ENCODE results near the gene RSAD1. TPM values are rescaled to one million over a fixed set of nuclear protein-coding genes. Genes with fewer than 3 reads are reported as not detected.

Gene RSAD1
- polyA plus RNA-seq, 3 donors, result 20.6 to 40.0 (median 21.2) TPM

DNA sequence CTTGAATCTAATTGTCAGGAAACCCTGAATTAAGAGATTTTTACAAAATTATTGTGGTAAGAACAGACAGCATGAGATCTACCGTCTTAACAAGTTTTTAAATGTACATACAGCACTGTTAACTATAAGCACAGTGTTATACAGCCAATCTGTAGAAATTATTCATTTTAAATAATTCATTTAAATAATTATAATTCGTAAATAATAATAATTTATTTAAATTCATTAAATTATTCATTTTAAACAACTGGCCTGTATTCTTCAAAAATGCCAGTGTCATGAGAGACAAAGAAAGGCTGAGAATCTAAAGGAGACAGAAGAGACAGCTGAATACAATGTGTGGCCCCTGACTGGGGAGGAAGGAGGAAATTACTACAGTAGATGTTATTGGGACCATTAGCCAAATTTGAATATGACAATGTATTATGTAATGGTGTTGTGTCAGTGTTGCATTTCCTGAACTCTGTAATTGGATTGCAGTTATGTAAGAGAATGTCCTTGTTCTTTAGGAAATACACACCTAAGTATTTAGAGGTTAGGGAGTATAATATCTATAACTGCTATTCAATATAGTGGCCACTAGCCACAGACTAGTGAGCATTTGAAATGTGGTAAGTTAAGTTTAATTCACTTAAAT is 2.3 kb downstream of the RSAD1 start:
- TF ChIP-seq, protein P1, sequence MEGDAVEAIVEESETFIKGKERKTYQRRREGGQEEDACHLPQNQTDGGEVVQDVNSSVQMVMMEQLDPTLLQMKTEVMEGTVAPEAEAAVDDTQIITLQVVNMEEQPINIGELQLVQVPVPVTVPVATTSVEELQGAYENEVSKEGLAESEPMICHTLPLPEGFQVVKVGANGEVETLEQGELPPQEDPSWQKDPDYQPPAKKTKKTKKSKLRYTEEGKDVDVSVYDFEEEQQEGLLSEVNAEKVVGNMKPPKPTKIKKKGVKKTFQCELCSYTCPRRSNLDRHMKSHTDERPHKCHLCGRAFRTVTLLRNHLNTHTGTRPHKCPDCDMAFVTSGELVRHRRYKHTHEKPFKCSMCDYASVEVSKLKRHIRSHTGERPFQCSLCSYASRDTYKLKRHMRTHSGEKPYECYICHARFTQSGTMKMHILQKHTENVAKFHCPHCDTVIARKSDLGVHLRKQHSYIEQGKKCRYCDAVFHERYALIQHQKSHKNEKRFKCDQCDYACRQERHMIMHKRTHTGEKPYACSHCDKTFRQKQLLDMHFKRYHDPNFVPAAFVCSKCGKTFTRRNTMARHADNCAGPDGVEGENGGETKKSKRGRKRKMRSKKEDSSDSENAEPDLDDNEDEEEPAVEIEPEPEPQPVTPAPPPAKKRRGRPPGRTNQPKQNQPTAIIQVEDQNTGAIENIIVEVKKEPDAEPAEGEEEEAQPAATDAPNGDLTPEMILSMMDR (IDR thresholded peaks at IDR 0.05), result no peak
- Mint-ChIP-seq H3K36me3 (peaks cover 27 to 42% of the 10 kb centered on the region in 2 donors), H3K27ac (peak overlapping the region in 4 of 7 donors; percentile 25 to 79 (median 74)), H3K27me3 (ENCODE audit: low read depth in 3 of 3) (peaks cover 0 to 14% (median 9%) of the 10 kb centered on the region in 3 donors), H3K4me3 (no peak overlapping the region), H3K9me3 (peaks cover 0 to 5% (median 0%) of the 10 kb centered on the region in 7 donors), H3K4me1 (peaks cover 33% of the 10 kb centered on the region)
- H4K20me1 ChIP-seq (ENCODE audit: insufficient read depth, low read length), result peaks cover 21% of the 10 kb centered on the region
- intact Hi-C loops (cut with micrococcal nuclease), result loop anchor here (2.0 to 10.0 kb wide), 5 partner anchors 24 to 201 kb away; partner anchors contain the start of gene SPATA20 (in 1 of the 2)
- peaks cover 10% of the 10 kb centered on the region for H3K79me2 ChIP-seq (ENCODE audit: insufficient read depth, low read length)
- WGBS (ENCODE audit: insufficient coverage), result no CpG with 5 or more reads among the region's 2 CpGs
- H3K4me3 ChIP-seq (replicated peaks in 1 of 3; ENCODE audit: low read depth in 2 of 3, low read length in 3 of 3), result no peak overlapping the region
- H3K9ac ChIP-seq (ENCODE audit: insufficient read depth, low read length, poor library complexity, severe bottlenecking), result no peak overlapping the region
- H3K4me1 ChIP-seq (ENCODE audit: control insufficient read depth in 1 of 2, insufficient read depth in 2 of 2, low read length in 2 of 2), result peaks cover 33 to 48% of the 10 kb centered on the region in 2 donors
- no peak overlapping the region for H2AFZ ChIP-seq (ENCODE audit: insufficient read depth, low read depth, low read length, poor library complexity, severe bottlenecking)
- peak overlapping the region in 1 of 2 donors; percentile 38 for H3K27ac ChIP-seq (ENCODE audit: low read depth in 1 of 2, low read length in 2 of 2)
- H3K27me3 ChIP-seq (ENCODE audit: control insufficient read depth in 2 of 2, insufficient read depth in 2 of 2, low read length in 2 of 2), result peaks cover 0 to 6% of the 10 kb centered on the region in 2 donors
- no peak overlapping the region for H3K4me2 ChIP-seq (replicated peaks; ENCODE audit: extremely low read depth, low read length, poor library complexity, severe bottlenecking)
- peak; percentile 47 to 77 (median 76) for DNase-seq
- H3K9me3 ChIP-seq (replicated peaks in 1 of 2; ENCODE audit: control insufficient read depth in 1 of 2, insufficient read depth in 1 of 2, low read length in 2 of 2), result no peaks in the 10 kb centered on the region
- peaks cover 29 to 30% of the 10 kb centered on the region in 2 donors for H3K36me3 ChIP-seq (replicated peaks in 1 of 2; ENCODE audit: control insufficient read depth in 1 of 2, insufficient read depth in 2 of 2, low read length in 2 of 2)

DNA sequence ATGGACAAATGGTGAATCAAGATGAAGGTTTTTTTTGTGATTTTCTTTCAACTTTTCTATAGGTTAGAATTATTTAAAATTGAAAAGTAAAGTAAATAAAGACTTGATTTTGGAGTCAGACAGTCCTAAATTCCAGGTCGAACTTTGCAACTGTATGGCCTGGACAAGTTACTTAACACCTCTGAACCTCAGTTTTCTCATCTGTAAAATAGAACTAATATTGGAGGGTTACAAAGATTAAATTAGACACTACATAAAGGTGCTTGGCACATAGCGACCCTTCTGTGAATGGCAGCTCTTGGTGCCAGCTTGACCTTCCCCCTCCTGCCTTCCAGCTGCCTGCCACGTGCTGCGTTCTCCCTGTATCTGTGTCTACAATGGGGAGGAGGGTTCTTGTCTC is 3.0 kb downstream of the RSAD1 start:
- H3K79me2 ChIP-seq (ENCODE audit: insufficient read depth, low read length), result peaks cover 10% of the 10 kb centered on the region
- peaks cover 0 to 2% of the 10 kb centered on the region in 2 donors for H3K27me3 ChIP-seq (ENCODE audit: control insufficient read depth in 2 of 2, insufficient read depth in 2 of 2, low read length in 2 of 2)
- Mint-ChIP-seq H3K4me3 (no peak overlapping the region), H3K36me3 (peaks cover 28 to 39% of the 10 kb centered on the region in 2 donors), H3K27ac (peak overlapping the region in 4 of 7 donors; percentile 20 to 77 (median 56)), H3K27me3 (ENCODE audit: low read depth in 3 of 3) (peaks cover 0 to 9% (median 4%) of the 10 kb centered on the region in 3 donors), H3K4me1 (peaks cover 33% of the 10 kb centered on the region), H3K9me3 (peaks cover 0 to 5% (median 0%) of the 10 kb centered on the region in 7 donors)
- H3K4me3 ChIP-seq (replicated peaks in 1 of 3; ENCODE audit: low read depth in 2 of 3, low read length in 3 of 3), result no peak overlapping the region
- no peak for DNase-seq
- WGBS (ENCODE audit: insufficient coverage), result no CpG with 5 or more reads among the region's 4 CpGs
- H3K4me1 ChIP-seq (ENCODE audit: control insufficient read depth in 1 of 2, insufficient read depth in 2 of 2, low read length in 2 of 2), result peaks cover 33 to 48% of the 10 kb centered on the region in 2 donors
- no peak overlapping the region for H2AFZ ChIP-seq (ENCODE audit: insufficient read depth, low read depth, low read length, poor library complexity, severe bottlenecking)
- H3K27ac ChIP-seq (ENCODE audit: low read depth in 1 of 2, low read length in 2 of 2), result peak overlapping the region in 1 of 2 donors; percentile 38
- H3K4me2 ChIP-seq (replicated peaks; ENCODE audit: extremely low read depth, low read length, poor library complexity, severe bottlenecking), result no peak overlapping the region
- H3K9me3 ChIP-seq (replicated peaks in 1 of 2; ENCODE audit: control insufficient read depth in 1 of 2, insufficient read depth in 1 of 2, low read length in 2 of 2), result no peaks in the 10 kb centered on the region
- no peak overlapping the region for H3K9ac ChIP-seq (ENCODE audit: insufficient read depth, low read length, poor library complexity, severe bottlenecking)
- intact Hi-C loops (cut with micrococcal nuclease), result loop anchor here (2.0 to 10.0 kb wide), 5 partner anchors 23 to 201 kb away; partner anchors contain the start of gene SPATA20 (in 1 of the 2)
- peaks cover 30 to 33% of the 10 kb centered on the region in 2 donors for H3K36me3 ChIP-seq (replicated peaks in 1 of 2; ENCODE audit: control insufficient read depth in 1 of 2, insufficient read depth in 2 of 2, low read length in 2 of 2)
- TF ChIP-seq, protein P1 (IDR thresholded peaks at IDR 0.05), result no peak
- H4K20me1 ChIP-seq (ENCODE audit: insufficient read depth, low read length), result peaks cover 21% of the 10 kb centered on the region

Measured in CD14-positive monocyte (primary cell).